Panc1 (cell line): ENCODE data around the gene FRYL. TPM values are rescaled to one million over a fixed set of nuclear protein-coding genes. Genes with fewer than 3 reads are reported as not detected.

Experiments used
- ATAC-seq: fragments of 200-7000 bp; cut with Tn5 transposase; 2 replicates; pipeline ENCODE4 v1.9.1; 2020; ENCODE audit warnings: mild to moderate bottlenecking, moderate library complexity
- BruUV-seq: library from RNA; stranded (reverse); fragments of 400-500 nt; replicated peaks from 2 replicates; lab custom pipeline; 2021; lab: Mats Ljungman, UMichigan
- CTCF ChIA-PET: fragments of 300-600 bp; sonication (Branson Sonifier 250); formaldehyde crosslinking; loops from one replicate; lab custom pipeline; 2022; ENCODE audit warnings: antibody characterized with exemption; lab: Charles Lee
- POLR2A ChIA-PET: fragments of 300-600 bp; sonication (Branson Sonifier 250); formaldehyde crosslinking; loops from one replicate; lab custom pipeline; 2022; ENCODE audit warnings: antibody characterized with exemption; lab: Charles Lee
- DNase-seq: peaks from one replicate; pipeline ENCODE4 v3.0.0-alpha.2; 2010; ENCODE audit warnings: low read depth, low spot score
- H3K27ac ChIP-seq: 2 replicates; pipeline ENCODE4 v1.5.1; 2011; ENCODE audit warnings: mild to moderate bottlenecking, low read length, inconsistent platforms
- H3K27me3 ChIP-seq: fragments of 200-500 bp; sonication (Bioruptor generic); 2 replicates; pipeline ENCODE4 v1.6.0; 2014; ENCODE audit warnings: low read length, inconsistent platforms; ENCODE audit not compliant: control insufficient read depth, insufficient read depth
- H3K36me3 ChIP-seq: fragments of 200-500 bp; sonication (Bioruptor generic); 2 replicates; pipeline ENCODE4 v1.5.1; 2014; ENCODE audit warnings: inconsistent platforms, mild to moderate bottlenecking, low read length, moderate library complexity; ENCODE audit not compliant: control insufficient read depth, insufficient read depth
- H3K4me1 ChIP-seq: 2 replicates; pipeline ENCODE4 v1.5.1; 2011; ENCODE audit warnings: inconsistent platforms, mild to moderate bottlenecking, low read length, moderate library complexity; ENCODE audit not compliant: control insufficient read depth, insufficient read depth
- H3K4me3 ChIP-seq, 2 experiments: 2 replicates each; pipeline ENCODE4 v1.5.1; 2011 to 2012; ENCODE audit warnings: low read depth in 2 of 2, low read length in 2 of 2, mild to moderate bottlenecking in 2 of 2, inconsistent platforms in 1 of 2, moderate library complexity in 1 of 2
- H3K9me3 ChIP-seq: fragments of 200-500 bp; sonication (Bioruptor generic); 2 replicates; pipeline ENCODE4 v1.5.1; 2014; ENCODE audit warnings: low read depth, mild to moderate bottlenecking, inconsistent platforms, low read length, moderate library complexity; ENCODE audit not compliant: control insufficient read depth, insufficient read depth
- CTCF ChIP-seq: fragments of 450-650 bp; IDR thresholded peaks from 2 replicates; pipeline ENCODE4 v1.5.1; 2017; ENCODE audit warnings: mild to moderate bottlenecking
- POLR2AphosphoS5 ChIP-seq: IDR thresholded peaks from 2 replicates; pipeline ENCODE4 v1.6.1; 2012; ENCODE audit warnings: mild to moderate bottlenecking, low read depth, low read length, moderate library complexity
- SIN3A ChIP-seq: IDR thresholded peaks from 2 replicates; pipeline ENCODE4 v1.6.1; 2012; ENCODE audit warnings: low read depth, mild to moderate bottlenecking, low read length, moderate library complexity, borderline replicate concordance; ENCODE audit not compliant: insufficient read depth
- TCF7L2 ChIP-seq: IDR thresholded peaks from 2 replicates; pipeline ENCODE4 v1.6.1; 2011; ENCODE audit warnings: mild to moderate bottlenecking, low read depth, low read length, inconsistent platforms
- in situ Hi-C: cut with HindIII; loops from 2 replicates; pipeline ENCODE4 v1.10.0; 2016; ENCODE audit warnings: low sequenced_read_pairs, low pct_unique_long_range_greater_than_20kb
- intact Hi-C: fragments of 100-400 bp; cut with micrococcal nuclease; formaldehyde crosslinking; loops from one replicate; pipeline ENCODE4 v1.10.0; 2022; ENCODE audit not compliant: unreplicated experiment
- total RNA-seq: library from RNA; stranded (reverse); gene quantifications from one replicate; pipeline ENCODE4 v1.2.1, GENCODE V29; 2021; ENCODE audit not compliant: unreplicated experiment
- TF ChIP-seq, protein P1 (sequence below), 2 experiments: IDR thresholded peaks; 2 replicates each; pipeline ENCODE4 v1.6.1; 2011 to 2012; ENCODE audit warnings: low read depth in 2 of 2, control low read depth in 1 of 2, low read length in 1 of 2, mild to moderate bottlenecking in 1 of 2, moderate library complexity in 1 of 2; ENCODE audit not compliant: insufficient read depth in 1 of 2

Gene FRYL
- total RNA-seq, 1 experiment from 2014 or later = 47.5 TPM

- H3K27me3 ChIP-seq = no peaks in the 10 kb centered on the region
- no peak overlapping the region for H3K27ac ChIP-seq
- H3K9me3 ChIP-seq = no peaks in the 10 kb centered on the region
- POLR2A ChIA-PET = no interaction called here
- no TSS peak for BruUV-seq
- H3K4me1 ChIP-seq = peaks cover 3% of the 10 kb centered on the region
- no peak overlapping the region for H3K4me3 ChIP-seq
- no peak for ATAC-seq
- no peak for TF ChIP-seq TCF7L2
- TF ChIP-seq SIN3A = no peak
- TF ChIP-seq, protein P1, sequence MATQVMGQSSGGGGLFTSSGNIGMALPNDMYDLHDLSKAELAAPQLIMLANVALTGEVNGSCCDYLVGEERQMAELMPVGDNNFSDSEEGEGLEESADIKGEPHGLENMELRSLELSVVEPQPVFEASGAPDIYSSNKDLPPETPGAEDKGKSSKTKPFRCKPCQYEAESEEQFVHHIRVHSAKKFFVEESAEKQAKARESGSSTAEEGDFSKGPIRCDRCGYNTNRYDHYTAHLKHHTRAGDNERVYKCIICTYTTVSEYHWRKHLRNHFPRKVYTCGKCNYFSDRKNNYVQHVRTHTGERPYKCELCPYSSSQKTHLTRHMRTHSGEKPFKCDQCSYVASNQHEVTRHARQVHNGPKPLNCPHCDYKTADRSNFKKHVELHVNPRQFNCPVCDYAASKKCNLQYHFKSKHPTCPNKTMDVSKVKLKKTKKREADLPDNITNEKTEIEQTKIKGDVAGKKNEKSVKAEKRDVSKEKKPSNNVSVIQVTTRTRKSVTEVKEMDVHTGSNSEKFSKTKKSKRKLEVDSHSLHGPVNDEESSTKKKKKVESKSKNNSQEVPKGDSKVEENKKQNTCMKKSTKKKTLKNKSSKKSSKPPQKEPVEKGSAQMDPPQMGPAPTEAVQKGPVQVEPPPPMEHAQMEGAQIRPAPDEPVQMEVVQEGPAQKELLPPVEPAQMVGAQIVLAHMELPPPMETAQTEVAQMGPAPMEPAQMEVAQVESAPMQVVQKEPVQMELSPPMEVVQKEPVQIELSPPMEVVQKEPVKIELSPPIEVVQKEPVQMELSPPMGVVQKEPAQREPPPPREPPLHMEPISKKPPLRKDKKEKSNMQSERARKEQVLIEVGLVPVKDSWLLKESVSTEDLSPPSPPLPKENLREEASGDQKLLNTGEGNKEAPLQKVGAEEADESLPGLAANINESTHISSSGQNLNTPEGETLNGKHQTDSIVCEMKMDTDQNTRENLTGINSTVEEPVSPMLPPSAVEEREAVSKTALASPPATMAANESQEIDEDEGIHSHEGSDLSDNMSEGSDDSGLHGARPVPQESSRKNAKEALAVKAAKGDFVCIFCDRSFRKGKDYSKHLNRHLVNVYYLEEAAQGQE (IDR thresholded peaks at IDR 0.05; ENCODE audit: insufficient read depth in 1 of 2, low read depth in 2 of 2, low read length in 1 of 2) = no peak
- no peak for TF ChIP-seq POLR2AphosphoS5
- no peak for TF ChIP-seq CTCF
- CTCF ChIA-PET = no interaction called here
- in situ Hi-C loops (no loop called here), intact Hi-C loops (no loop called here)
- DNase-seq = no peak
- no peaks in the 10 kb centered on the region for H3K36me3 ChIP-seq
These were observed 24.8 kb downstream of the FRYL start for GRCh38 chr4:48755281-48755680.

GRCh38 chr4:48753159-48753558 lies 26.9 kb downstream of the FRYL start:
- in situ Hi-C loops (no loop called here), intact Hi-C loops (no loop called here)
- no peaks in the 10 kb centered on the region for H3K36me3 ChIP-seq
- no peak overlapping the region for H3K27ac ChIP-seq
- POLR2A ChIA-PET = no interaction called here
- H3K4me3 ChIP-seq = no peak overlapping the region
- no peak for DNase-seq
- no peaks in the 10 kb centered on the region for H3K9me3 ChIP-seq
- TF ChIP-seq, protein P1 (IDR thresholded peaks at IDR 0.05; ENCODE audit: insufficient read depth in 1 of 2, low read depth in 2 of 2, low read length in 1 of 2) = no peak
- TF ChIP-seq SIN3A (no peak), CTCF (no peak), TCF7L2 (no peak), POLR2AphosphoS5 (no peak)
- no peaks in the 10 kb centered on the region for H3K27me3 ChIP-seq
- CTCF ChIA-PET = no interaction called here
- BruUV-seq = no TSS peak
- ATAC-seq = no peak
- H3K4me1 ChIP-seq = peaks cover 7% of the 10 kb centered on the region
